GM23338 (cell line): ENCODE measurements around the gene TMEM98. TPM values are rescaled to one million over a fixed set of nuclear protein-coding genes. Genes with fewer than 3 reads are reported as not detected.

ENCODE experiments used
- ATAC-seq: fragments of 200-7000 bp; cut with Tn5 transposase; 3 replicates; pipeline ENCODE4 v1.9.1; 2020
- DNase-seq: peaks from one replicate; pipeline ENCODE4 v3.0.0-alpha.2; 2015; ENCODE audit warnings: low spot score
- H2AFZ ChIP-seq: fragments of 200-600 bp; sonication (generic); 2 replicates; pipeline ENCODE4 v1.8.0; 2016; ENCODE audit warnings: antibody characterized with exemption, mild to moderate bottlenecking, moderate library complexity
- H3F3A ChIP-seq: fragments of 200-600 bp; sonication (generic); replicated peaks from 2 replicates; pipeline ENCODE4 v1.8.0; 2017; ENCODE audit warnings: antibody characterized with exemption, mixed run types, low read depth
- H3K27ac ChIP-seq: fragments of 200-600 bp; sonication (generic); 2 replicates; pipeline ENCODE4 v1.6.1; 2016; ENCODE audit warnings: low read depth
- H3K27me3 ChIP-seq: fragments of 200-600 bp; sonication (generic); 2 replicates; pipeline ENCODE4 v1.8.0; 2016; ENCODE audit warnings: mild to moderate bottlenecking, mixed run types, moderate library complexity; ENCODE audit not compliant: insufficient read depth
- H3K36me3 ChIP-seq: fragments of 200-600 bp; sonication (generic); 2 replicates; pipeline ENCODE4 v1.8.0; 2016; ENCODE audit warnings: mild to moderate bottlenecking; ENCODE audit not compliant: insufficient read depth
- H3K4me1 ChIP-seq: fragments of 200-600 bp; sonication (generic); 2 replicates; pipeline ENCODE4 v1.8.0; 2016; ENCODE audit warnings: mild to moderate bottlenecking, moderate library complexity; ENCODE audit not compliant: insufficient read depth
- H3K4me2 ChIP-seq: fragments of 200-600 bp; sonication (generic); 2 replicates; pipeline ENCODE4 v1.7.1; 2017; ENCODE audit warnings: mixed run types
- H3K4me3 ChIP-seq: fragments of 200-600 bp; sonication (generic); 2 replicates; pipeline ENCODE4 v1.6.1; 2016; ENCODE audit warnings: mixed run types
- H3K79me2 ChIP-seq: fragments of 200-600 bp; sonication (generic); replicated peaks from 2 replicates; pipeline ENCODE4 v1.8.0; 2017; ENCODE audit warnings: mild to moderate bottlenecking; ENCODE audit not compliant: insufficient read depth
- H3K9me2 ChIP-seq: fragments of 200-600 bp; sonication (generic); 2 replicates; pipeline ENCODE4 v1.8.0; 2017; ENCODE audit not compliant: insufficient read depth
- H4K20me1 ChIP-seq: fragments of 200-600 bp; sonication (generic); replicated peaks from 2 replicates; pipeline ENCODE4 v1.8.0; 2017; ENCODE audit warnings: mild to moderate bottlenecking; ENCODE audit not compliant: insufficient read depth
- H3K27ac Mint-ChIP-seq: 2 replicates; pipeline ENCODE4 v1.8.0; 2020; ENCODE audit warnings: inconsistent platforms, mild to moderate bottlenecking, moderate library complexity, mixed read lengths
- H3K27me3 Mint-ChIP-seq: 3 replicates; pipeline ENCODE4 v1.8.0; 2022; ENCODE audit warnings: low read depth, mild to moderate bottlenecking, moderate library complexity, mixed read lengths, inconsistent platforms; ENCODE audit not compliant: insufficient read depth, poor library complexity
- H3K36me3 Mint-ChIP-seq: 3 replicates; pipeline ENCODE4 v1.8.0; 2021; ENCODE audit warnings: low read depth, mild to moderate bottlenecking, inconsistent platforms, moderate library complexity, mixed read lengths
- H3K4me1 Mint-ChIP-seq: 3 replicates; pipeline ENCODE4 v1.8.0; 2020; ENCODE audit warnings: mild to moderate bottlenecking, inconsistent platforms, mixed read lengths
- H3K4me3 Mint-ChIP-seq: 3 replicates; pipeline ENCODE4 v1.8.0; 2021; ENCODE audit warnings: moderate library complexity, mild to moderate bottlenecking, inconsistent platforms, mixed read lengths
- H3K9me3 Mint-ChIP-seq: 3 replicates; pipeline ENCODE4 v1.8.0; 2020; ENCODE audit warnings: moderate library complexity, mild to moderate bottlenecking, inconsistent platforms, mixed read lengths
- CREB1 ChIP-seq: fragments of 250-450 bp; sonication (Bioruptor Pico); IDR thresholded peaks from 2 replicates; pipeline ENCODE4 v1.5.0; 2020; ENCODE audit warnings: low read depth, mild to moderate bottlenecking, moderate library complexity
- EZH2 ChIP-seq: fragments of 200-600 bp; sonication (generic); IDR thresholded peaks from one replicate; pipeline ENCODE4 v1.8.0; 2017; ENCODE audit warnings: antibody characterized with exemption, mild to moderate bottlenecking, low read depth; ENCODE audit not compliant: unreplicated experiment
- NANOG ChIP-seq: IDR thresholded peaks from 2 replicates; pipeline ENCODE4 v1.6.1; 2016; ENCODE audit warnings: antibody characterized with exemption, borderline replicate concordance
- polyA plus RNA-seq: library from polyadenylated mRNA; unstranded; fragments of >200 nt; fragmentation: Nextera tagmentation; extraction: Ambion mirVana; gene quantifications from 2 replicates; pipeline ENCODE4 v1.2.1, GENCODE V29; 2016
- total RNA-seq: library from RNA; depleted of rRNA; stranded (reverse); fragments of >200 nt; shearing (Covaris generic); gene quantifications from 2 replicates; pipeline ENCODE4 v1.2.3, GENCODE V29; 2014
- TF ChIP-seq, protein P1 (sequence below): fragments of 250-450 bp; sonication (Bioruptor Pico); IDR thresholded peaks from 2 replicates; pipeline ENCODE4 v1.5.0; 2020; ENCODE audit warnings: mild to moderate bottlenecking, moderate library complexity
- TF ChIP-seq, protein P2 (sequence below), 2 experiments: fragments of 200-600 bp in 1 of 2; sonication (generic) in 1 of 2; conservative IDR thresholded peaks; 2 replicates each; pipeline versions ENCODE4 v1.5.1 to v1.6.1; 2016 to 2017; ENCODE audit warnings: antibody characterized with exemption in 2 of 2, low read depth in 2 of 2, mild to moderate bottlenecking in 2 of 2, moderate library complexity in 1 of 2

Gene TMEM98
- total and polyA plus RNA-seq, 2 experiments from 2014 or later, result 60.4 to 94.8 TPM

DNA sequence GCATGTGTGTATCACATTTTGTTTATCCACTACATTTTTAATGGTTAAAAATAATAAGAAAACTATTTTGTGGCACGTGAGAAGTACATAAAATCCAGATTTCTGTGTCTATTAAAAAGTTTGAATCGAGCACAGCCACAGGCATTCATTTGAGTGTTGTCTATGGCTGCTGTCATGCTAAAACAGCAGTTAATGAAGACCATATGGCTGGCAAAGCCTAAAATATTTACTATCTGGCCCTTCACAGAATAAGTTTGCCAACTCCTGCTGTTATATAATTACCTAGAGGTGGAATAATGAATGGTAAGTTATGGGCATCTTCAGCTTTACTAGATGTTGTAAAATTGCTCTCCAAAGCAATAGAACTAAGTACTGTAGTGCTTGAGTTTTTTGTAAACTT lies 30.5 kb downstream of the TMEM98 start (continued):
- TF ChIP-seq, protein P1, sequence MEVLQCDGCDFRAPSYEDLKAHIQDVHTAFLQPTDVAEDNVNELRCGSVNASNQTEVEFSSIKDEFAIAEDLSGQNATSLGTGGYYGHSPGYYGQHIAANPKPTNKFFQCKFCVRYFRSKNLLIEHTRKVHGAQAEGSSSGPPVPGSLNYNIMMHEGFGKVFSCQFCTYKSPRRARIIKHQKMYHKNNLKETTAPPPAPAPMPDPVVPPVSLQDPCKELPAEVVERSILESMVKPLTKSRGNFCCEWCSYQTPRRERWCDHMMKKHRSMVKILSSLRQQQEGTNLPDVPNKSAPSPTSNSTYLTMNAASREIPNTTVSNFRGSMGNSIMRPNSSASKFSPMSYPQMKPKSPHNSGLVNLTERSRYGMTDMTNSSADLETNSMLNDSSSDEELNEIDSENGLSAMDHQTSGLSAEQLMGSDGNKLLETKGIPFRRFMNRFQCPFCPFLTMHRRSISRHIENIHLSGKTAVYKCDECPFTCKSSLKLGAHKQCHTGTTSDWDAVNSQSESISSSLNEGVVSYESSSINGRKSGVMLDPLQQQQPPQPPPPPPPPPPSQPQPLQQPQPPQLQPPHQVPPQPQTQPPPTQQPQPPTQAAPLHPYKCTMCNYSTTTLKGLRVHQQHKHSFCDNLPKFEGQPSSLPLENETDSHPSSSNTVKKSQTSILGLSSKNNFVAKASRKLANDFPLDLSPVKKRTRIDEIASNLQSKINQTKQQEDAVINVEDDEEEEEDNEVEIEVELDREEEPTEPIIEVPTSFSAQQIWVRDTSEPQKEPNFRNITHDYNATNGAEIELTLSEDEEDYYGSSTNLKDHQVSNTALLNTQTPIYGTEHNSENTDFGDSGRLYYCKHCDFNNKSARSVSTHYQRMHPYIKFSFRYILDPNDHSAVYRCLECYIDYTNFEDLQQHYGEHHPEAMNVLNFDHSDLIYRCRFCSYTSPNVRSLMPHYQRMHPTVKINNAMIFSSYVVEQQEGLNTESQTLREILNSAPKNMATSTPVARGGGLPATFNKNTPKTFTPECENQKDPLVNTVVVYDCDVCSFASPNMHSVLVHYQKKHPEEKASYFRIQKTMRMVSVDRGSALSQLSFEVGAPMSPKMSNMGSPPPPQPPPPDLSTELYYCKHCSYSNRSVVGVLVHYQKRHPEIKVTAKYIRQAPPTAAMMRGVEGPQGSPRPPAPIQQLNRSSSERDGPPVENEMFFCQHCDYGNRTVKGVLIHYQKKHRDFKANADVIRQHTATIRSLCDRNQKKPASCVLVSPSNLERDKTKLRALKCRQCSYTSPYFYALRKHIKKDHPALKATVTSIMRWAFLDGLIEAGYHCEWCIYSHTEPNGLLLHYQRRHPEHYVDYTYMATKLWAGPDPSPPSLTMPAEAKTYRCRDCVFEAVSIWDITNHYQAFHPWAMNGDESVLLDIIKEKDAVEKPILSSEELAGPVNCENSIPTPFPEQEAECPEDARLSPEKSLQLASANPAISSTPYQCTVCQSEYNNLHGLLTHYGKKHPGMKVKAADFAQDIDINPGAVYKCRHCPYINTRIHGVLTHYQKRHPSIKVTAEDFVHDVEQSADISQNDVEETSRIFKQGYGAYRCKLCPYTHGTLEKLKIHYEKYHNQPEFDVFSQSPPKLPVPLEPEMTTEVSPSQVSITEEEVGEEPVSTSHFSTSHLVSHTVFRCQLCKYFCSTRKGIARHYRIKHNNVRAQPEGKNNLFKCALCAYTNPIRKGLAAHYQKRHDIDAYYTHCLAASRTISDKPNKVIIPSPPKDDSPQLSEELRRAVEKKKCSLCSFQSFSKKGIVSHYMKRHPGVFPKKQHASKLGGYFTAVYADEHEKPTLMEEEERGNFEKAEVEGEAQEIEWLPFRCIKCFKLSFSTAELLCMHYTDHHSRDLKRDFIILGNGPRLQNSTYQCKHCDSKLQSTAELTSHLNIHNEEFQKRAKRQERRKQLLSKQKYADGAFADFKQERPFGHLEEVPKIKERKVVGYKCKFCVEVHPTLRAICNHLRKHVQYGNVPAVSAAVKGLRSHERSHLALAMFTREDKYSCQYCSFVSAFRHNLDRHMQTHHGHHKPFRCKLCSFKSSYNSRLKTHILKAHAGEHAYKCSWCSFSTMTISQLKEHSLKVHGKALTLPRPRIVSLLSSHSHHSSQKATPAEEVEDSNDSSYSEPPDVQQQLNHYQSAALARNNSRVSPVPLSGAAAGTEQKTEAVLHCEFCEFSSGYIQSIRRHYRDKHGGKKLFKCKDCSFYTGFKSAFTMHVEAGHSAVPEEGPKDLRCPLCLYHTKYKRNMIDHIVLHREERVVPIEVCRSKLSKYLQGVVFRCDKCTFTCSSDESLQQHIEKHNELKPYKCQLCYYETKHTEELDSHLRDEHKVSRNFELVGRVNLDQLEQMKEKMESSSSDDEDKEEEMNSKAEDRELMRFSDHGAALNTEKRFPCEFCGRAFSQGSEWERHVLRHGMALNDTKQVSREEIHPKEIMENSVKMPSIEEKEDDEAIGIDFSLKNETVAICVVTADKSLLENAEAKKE (CRISPR knock-in tag), result no peak
- TF ChIP-seq CREB1 (CRISPR knock-in tag), result no peak

DNA sequence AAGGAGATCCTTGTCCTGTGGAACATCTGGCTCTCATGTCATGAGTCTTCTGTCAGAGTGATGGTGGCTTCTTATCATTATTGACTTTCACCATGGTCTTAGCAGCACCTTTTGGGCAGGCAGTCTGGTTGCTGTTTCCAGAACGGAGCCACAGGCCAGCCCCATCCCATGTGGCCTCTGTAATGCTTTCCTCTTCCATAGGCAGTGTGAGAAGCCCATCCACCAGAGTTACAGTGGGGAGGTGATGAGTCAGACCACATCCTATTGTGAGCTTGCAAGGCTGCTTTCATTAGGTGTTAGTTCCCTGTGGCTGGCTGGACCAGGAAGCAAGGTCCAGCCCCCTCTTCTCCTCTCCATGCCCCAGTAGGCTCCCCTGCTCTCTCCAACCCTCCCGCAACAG lies 32.9 kb downstream of the TMEM98 start:
- ATAC-seq, result no peak
- Histone ChIP-seq H3K27ac (no peak overlapping the region), H3K27me3 (no peaks in the 10 kb centered on the region), H3K4me1 (no peaks in the 10 kb centered on the region), H4K20me1 (no peaks in the 10 kb centered on the region), H2AFZ (0 out of 2 replicates have a peak overlapping the region, but pooled peaks have one; percentile 18), H3K79me2 (no peaks in the 10 kb centered on the region), H3K9me2 (no peaks in the 10 kb centered on the region), H3K4me2 (no peak overlapping the region), H3K4me3 (no peak overlapping the region), H3K36me3 (no peaks in the 10 kb centered on the region), H3F3A (no peaks in the 10 kb centered on the region)
- no peak for DNase-seq
- H3K27ac Mint-ChIP-seq, result no peak overlapping the region
- no peaks in the 10 kb centered on the region for H3K9me3 Mint-ChIP-seq
- H3K4me3 Mint-ChIP-seq, result no peak overlapping the region
- no peaks in the 10 kb centered on the region for H3K27me3 Mint-ChIP-seq
- no peaks in the 10 kb centered on the region for H3K36me3 Mint-ChIP-seq
- H3K4me1 Mint-ChIP-seq, result no peaks in the 10 kb centered on the region
- no peak for TF ChIP-seq EZH2
- TF ChIP-seq, protein P2, sequence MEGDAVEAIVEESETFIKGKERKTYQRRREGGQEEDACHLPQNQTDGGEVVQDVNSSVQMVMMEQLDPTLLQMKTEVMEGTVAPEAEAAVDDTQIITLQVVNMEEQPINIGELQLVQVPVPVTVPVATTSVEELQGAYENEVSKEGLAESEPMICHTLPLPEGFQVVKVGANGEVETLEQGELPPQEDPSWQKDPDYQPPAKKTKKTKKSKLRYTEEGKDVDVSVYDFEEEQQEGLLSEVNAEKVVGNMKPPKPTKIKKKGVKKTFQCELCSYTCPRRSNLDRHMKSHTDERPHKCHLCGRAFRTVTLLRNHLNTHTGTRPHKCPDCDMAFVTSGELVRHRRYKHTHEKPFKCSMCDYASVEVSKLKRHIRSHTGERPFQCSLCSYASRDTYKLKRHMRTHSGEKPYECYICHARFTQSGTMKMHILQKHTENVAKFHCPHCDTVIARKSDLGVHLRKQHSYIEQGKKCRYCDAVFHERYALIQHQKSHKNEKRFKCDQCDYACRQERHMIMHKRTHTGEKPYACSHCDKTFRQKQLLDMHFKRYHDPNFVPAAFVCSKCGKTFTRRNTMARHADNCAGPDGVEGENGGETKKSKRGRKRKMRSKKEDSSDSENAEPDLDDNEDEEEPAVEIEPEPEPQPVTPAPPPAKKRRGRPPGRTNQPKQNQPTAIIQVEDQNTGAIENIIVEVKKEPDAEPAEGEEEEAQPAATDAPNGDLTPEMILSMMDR (conservative IDR thresholded peaks at IDR 0.05; ENCODE audit: low read depth in 2 of 2), result no peak
- no peak for TF ChIP-seq NANOG
- TF ChIP-seq, protein P1 (CRISPR knock-in tag), result no peak
